WTC11 (cell line): Measurements from ENCODE around the gene CDH18. TPM values are rescaled to one million over a fixed set of nuclear protein-coding genes. Genes with fewer than 3 reads are reported as not detected.

ENCODE experiments used
- ATAC-seq: fragments of 200-7000 bp; cut with Tn5 transposase; 2 replicates; pipeline ENCODE4 v1.10.0; 2021; ENCODE audit warnings: mild to moderate bottlenecking, moderate library complexity
- CTCF ChIA-PET: fragments of 300-600 bp; sonication (Branson Sonifier 250); formaldehyde crosslinking; loops from one replicate; lab custom pipeline; 2021; ENCODE audit warnings: antibody characterized with exemption; lab: Charles Lee
- POLR2A ChIA-PET: fragments of 350-600 bp; sonication (Branson Sonifier 250); formaldehyde crosslinking; loops from one replicate; lab custom pipeline; 2021; ENCODE audit warnings: antibody characterized with exemption; lab: Charles Lee
- DNase-seq: peaks from one replicate; pipeline ENCODE4 v3.0.0; 2021; ENCODE audit warnings: low spot score
- H3K27ac Mint-ChIP-seq: 2 replicates; pipeline ENCODE4 v1.8.0; 2021; ENCODE audit warnings: mixed read lengths
- H3K27me3 Mint-ChIP-seq: 2 replicates; pipeline ENCODE4 v1.8.0; 2021; ENCODE audit warnings: low read depth, mild to moderate bottlenecking, moderate library complexity, mixed read lengths
- H3K36me3 Mint-ChIP-seq: 2 replicates; pipeline ENCODE4 v1.8.0; 2021; ENCODE audit warnings: mixed read lengths
- H3K4me1 Mint-ChIP-seq: 2 replicates; pipeline ENCODE4 v1.8.0; 2022; ENCODE audit warnings: mixed read lengths
- H3K4me3 Mint-ChIP-seq: 2 replicates; pipeline ENCODE4 v1.8.0; 2021; ENCODE audit warnings: mild to moderate bottlenecking, moderate library complexity, mixed read lengths
- H3K9me3 Mint-ChIP-seq: 2 replicates; pipeline ENCODE4 v1.8.0; 2021; ENCODE audit warnings: mixed read lengths
- EMX1 ChIP-seq: fragments of 250-450 bp; sonication (Bioruptor Pico); IDR thresholded peaks from 2 replicates; pipeline ENCODE4 v1.8.0; 2021; ENCODE audit warnings: mild to moderate bottlenecking
- ETV6 ChIP-seq: sonication (generic); formaldehyde crosslinking; IDR thresholded peaks from 2 replicates; pipeline ENCODE4 v1.8.1; 2022; ENCODE audit warnings: mild to moderate bottlenecking, missing genetic modification reagents
- FOXK1 ChIP-seq: sonication (generic); formaldehyde crosslinking; IDR thresholded peaks from 2 replicates; pipeline ENCODE4 v1.8.0; 2022; ENCODE audit warnings: mild to moderate bottlenecking, moderate library complexity, missing genetic modification reagents
- KAT7 ChIP-seq: sonication (generic); formaldehyde crosslinking; IDR thresholded peaks from 2 replicates; pipeline ENCODE4 v1.8.1; 2023; ENCODE audit warnings: missing genetic modification reagents, mild to moderate bottlenecking, borderline replicate concordance
- MXD4 ChIP-seq: fragments of 250-450 bp; sonication (Bioruptor Pico); IDR thresholded peaks from 2 replicates; pipeline ENCODE4 v1.8.0; 2021; ENCODE audit warnings: mild to moderate bottlenecking, moderate library complexity, borderline replicate concordance
- NFYB ChIP-seq: sonication (generic); formaldehyde crosslinking; conservative IDR thresholded peaks from 2 replicates; pipeline ENCODE4 v1.8.0; 2022; ENCODE audit warnings: low read depth, missing genetic modification reagents
- NR1H2 ChIP-seq: sonication (generic); formaldehyde crosslinking; IDR thresholded peaks from 2 replicates; pipeline ENCODE4 v1.9.0; 2021; ENCODE audit warnings: mild to moderate bottlenecking, moderate library complexity, missing genetic modification reagents
- NR3C1 ChIP-seq: sonication (generic); formaldehyde crosslinking; conservative IDR thresholded peaks from 2 replicates; pipeline ENCODE4 v1.8.1; 2023; ENCODE audit warnings: low read depth, mild to moderate bottlenecking, missing genetic modification reagents
- RELA ChIP-seq: sonication (generic); formaldehyde crosslinking; IDR thresholded peaks from 2 replicates; pipeline ENCODE4 v1.8.1; 2022; ENCODE audit warnings: missing genetic modification reagents, mild to moderate bottlenecking, borderline replicate concordance
- RORB ChIP-seq: fragments of 250-450 bp; sonication (Bioruptor Pico); IDR thresholded peaks from 2 replicates; pipeline ENCODE4 v1.9.0; 2021; ENCODE audit warnings: mild to moderate bottlenecking
- SMAD3 ChIP-seq: sonication (generic); formaldehyde crosslinking; IDR thresholded peaks from 2 replicates; pipeline ENCODE4 v1.8.0; 2022; ENCODE audit warnings: missing genetic modification reagents, mild to moderate bottlenecking, borderline replicate concordance
- TEAD1 ChIP-seq: sonication (generic); formaldehyde crosslinking; IDR thresholded peaks from 2 replicates; pipeline ENCODE4 v1.8.0; 2022; ENCODE audit warnings: mild to moderate bottlenecking, missing genetic modification reagents
- ZNF121 ChIP-seq: sonication (generic); formaldehyde crosslinking; IDR thresholded peaks from 2 replicates; pipeline ENCODE4 v1.8.0; 2023; ENCODE audit warnings: missing genetic modification reagents
- ZNF138 ChIP-seq: sonication (generic); formaldehyde crosslinking; conservative IDR thresholded peaks from 2 replicates; pipeline ENCODE4 v1.8.1; 2022; ENCODE audit warnings: mild to moderate bottlenecking, moderate library complexity, missing genetic modification reagents
- ZNF423 ChIP-seq: fragments of 250-450 bp; sonication (Bioruptor Pico); IDR thresholded peaks from 2 replicates; pipeline ENCODE4 v2.1.2; 2022; ENCODE audit warnings: mild to moderate bottlenecking, moderate library complexity
- total RNA-seq: library from RNA; stranded (reverse); gene quantifications from 3 replicates; pipeline ENCODE4 v1.2.3, GENCODE V29; 2021
- TF ChIP-seq, protein P1 (sequence below): sonication (generic); formaldehyde crosslinking; IDR thresholded peaks from 2 replicates; pipeline ENCODE4 v1.8.1; 2022; ENCODE audit warnings: mild to moderate bottlenecking, moderate library complexity, missing genetic modification reagents
- TF ChIP-seq, protein P2 (sequence below): sonication (generic); formaldehyde crosslinking; IDR thresholded peaks from 2 replicates; pipeline ENCODE4 v1.8.1; 2023; ENCODE audit warnings: mild to moderate bottlenecking, missing genetic modification reagents, borderline replicate concordance
- TF ChIP-seq, protein P3 (sequence below): sonication (generic); formaldehyde crosslinking; IDR thresholded peaks from 2 replicates; pipeline ENCODE4 v1.8.0; 2022; ENCODE audit warnings: mild to moderate bottlenecking, missing genetic modification reagents
- TF ChIP-seq, protein P4 (sequence below): fragments of 250-450 bp; sonication (Bioruptor Pico); IDR thresholded peaks from 2 replicates; pipeline ENCODE4 v1.9.0; 2021; ENCODE audit warnings: mild to moderate bottlenecking

The CDH18 gene
- total RNA-seq, 1 experiment from 2014 or later = 0.24 TPM

DNA sequence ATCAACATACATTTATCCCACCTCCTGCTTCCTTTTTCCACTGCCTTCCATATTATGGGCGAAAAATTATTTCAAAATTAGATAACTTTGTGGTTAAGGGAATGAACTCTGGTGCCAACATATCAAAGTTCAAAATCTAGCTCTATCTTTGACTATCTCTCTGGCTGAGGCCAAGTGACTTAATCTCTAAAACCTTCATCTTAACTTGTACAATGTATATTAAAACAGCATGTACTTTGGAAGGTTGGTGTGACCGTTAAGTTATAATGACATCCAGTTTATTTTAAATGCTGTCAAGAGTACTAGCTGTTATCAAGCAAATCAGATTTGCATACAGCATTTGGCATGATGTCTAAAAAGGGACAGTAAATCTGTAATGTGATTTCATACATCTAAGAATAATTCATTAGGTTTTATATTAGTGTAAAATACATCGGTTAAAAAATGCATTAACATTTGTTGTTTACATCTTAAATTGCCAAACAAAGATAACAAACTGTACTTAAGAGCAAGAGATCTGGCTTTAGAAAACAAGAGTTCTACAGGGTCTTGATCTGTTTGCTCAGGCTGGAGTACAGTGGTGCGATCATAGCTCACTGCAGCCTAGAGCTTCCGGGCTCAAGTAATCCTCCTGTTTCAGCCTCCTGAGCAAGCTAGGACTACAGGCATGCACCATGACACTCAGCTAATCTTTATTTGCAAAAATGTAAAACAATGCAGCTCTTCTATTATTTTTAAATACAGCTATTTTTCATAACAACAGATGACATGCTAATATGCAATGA, 102.8 kb downstream of the CDH18 start (continued):
- TF ChIP-seq, protein P1, sequence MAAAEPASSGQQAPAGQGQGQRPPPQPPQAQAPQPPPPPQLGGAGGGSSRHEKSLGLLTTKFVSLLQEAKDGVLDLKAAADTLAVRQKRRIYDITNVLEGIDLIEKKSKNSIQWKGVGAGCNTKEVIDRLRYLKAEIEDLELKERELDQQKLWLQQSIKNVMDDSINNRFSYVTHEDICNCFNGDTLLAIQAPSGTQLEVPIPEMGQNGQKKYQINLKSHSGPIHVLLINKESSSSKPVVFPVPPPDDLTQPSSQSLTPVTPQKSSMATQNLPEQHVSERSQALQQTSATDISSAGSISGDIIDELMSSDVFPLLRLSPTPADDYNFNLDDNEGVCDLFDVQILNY = no peak
- no peak for TF ChIP-seq SMAD3
- TF ChIP-seq, protein P2, sequence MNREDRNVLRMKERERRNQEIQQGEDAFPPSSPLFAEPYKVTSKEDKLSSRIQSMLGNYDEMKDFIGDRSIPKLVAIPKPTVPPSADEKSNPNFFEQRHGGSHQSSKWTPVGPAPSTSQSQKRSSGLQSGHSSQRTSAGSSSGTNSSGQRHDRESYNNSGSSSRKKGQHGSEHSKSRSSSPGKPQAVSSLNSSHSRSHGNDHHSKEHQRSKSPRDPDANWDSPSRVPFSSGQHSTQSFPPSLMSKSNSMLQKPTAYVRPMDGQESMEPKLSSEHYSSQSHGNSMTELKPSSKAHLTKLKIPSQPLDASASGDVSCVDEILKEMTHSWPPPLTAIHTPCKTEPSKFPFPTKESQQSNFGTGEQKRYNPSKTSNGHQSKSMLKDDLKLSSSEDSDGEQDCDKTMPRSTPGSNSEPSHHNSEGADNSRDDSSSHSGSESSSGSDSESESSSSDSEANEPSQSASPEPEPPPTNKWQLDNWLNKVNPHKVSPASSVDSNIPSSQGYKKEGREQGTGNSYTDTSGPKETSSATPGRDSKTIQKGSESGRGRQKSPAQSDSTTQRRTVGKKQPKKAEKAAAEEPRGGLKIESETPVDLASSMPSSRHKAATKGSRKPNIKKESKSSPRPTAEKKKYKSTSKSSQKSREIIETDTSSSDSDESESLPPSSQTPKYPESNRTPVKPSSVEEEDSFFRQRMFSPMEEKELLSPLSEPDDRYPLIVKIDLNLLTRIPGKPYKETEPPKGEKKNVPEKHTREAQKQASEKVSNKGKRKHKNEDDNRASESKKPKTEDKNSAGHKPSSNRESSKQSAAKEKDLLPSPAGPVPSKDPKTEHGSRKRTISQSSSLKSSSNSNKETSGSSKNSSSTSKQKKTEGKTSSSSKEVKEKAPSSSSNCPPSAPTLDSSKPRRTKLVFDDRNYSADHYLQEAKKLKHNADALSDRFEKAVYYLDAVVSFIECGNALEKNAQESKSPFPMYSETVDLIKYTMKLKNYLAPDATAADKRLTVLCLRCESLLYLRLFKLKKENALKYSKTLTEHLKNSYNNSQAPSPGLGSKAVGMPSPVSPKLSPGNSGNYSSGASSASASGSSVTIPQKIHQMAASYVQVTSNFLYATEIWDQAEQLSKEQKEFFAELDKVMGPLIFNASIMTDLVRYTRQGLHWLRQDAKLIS (CRISPR knock-in tag) = no peak

DNA sequence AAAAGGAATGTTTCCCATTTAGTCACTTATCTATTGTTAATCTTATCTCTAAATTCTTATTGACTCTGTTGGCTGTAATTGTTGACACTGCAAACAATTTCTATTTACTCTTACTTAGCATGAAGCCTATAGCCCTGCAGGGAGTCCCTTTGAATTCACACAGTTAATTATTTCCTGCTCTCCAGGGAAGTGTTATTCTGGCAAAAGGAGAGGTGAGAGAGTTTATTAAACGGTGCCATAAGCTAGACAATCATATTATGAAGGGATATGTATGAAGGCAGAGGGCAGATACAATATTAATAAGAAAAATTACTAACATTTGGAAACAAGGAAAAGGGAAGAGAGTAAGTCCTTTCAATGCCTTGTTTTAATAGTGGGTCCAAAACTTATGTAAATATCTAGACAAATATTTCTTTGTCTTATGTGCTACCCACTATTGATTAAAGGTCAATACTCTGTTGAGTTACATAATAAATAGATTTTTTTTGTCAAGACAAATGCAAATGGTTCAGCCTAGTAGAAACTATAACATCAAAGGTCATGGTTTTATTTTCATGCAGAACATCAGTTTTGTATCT, 107.1 kb downstream of the CDH18 start:
- ATAC-seq = peak; percentile 83
- Mint-ChIP-seq H3K27ac (no peak overlapping the region), H3K4me1 (peaks cover 46% of the 10 kb centered on the region), H3K9me3 (no peaks in the 10 kb centered on the region), H3K27me3 (peaks cover 33% of the 10 kb centered on the region), H3K4me3 (peak overlapping the region; percentile 36), H3K36me3 (no peaks in the 10 kb centered on the region)
- POLR2A ChIA-PET = interaction anchor here (0.6 kb wide), 1 partner anchor 106 kb away, joined by 3 read pairs; no protein-coding TSS in a partner anchor
- TF ChIP-seq TEAD1 (CRISPR knock-in tag) = peak; percentile 19; the same call in 1 of the 2 replicates
- TF ChIP-seq NFYB (CRISPR knock-in tag) = no peak
- no peak for TF ChIP-seq MXD4 (CRISPR knock-in tag)
- peak; percentile 62 for TF ChIP-seq ZNF423 (CRISPR knock-in tag)
- TF ChIP-seq RORB = peak; percentile 96; the same call in 1 of the 2 replicates
- TF ChIP-seq NR3C1 (CRISPR knock-in tag) = no peak
- TF ChIP-seq, protein P3, sequence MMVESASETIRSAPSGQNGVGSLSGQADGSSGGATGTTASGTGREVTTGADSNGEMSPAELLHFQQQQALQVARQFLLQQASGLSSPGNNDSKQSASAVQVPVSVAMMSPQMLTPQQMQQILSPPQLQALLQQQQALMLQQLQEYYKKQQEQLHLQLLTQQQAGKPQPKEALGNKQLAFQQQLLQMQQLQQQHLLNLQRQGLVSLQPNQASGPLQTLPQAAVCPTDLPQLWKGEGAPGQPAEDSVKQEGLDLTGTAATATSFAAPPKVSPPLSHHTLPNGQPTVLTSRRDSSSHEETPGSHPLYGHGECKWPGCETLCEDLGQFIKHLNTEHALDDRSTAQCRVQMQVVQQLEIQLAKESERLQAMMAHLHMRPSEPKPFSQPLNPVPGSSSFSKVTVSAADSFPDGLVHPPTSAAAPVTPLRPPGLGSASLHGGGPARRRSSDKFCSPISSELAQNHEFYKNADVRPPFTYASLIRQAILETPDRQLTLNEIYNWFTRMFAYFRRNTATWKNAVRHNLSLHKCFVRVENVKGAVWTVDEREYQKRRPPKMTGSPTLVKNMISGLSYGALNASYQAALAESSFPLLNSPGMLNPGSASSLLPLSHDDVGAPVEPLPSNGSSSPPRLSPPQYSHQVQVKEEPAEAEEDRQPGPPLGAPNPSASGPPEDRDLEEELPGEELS (CRISPR knock-in tag) = peak; percentile 84; the same call in 1 of the 2 replicates
- CTCF ChIA-PET = no interaction called here
- no peak for DNase-seq

DNA sequence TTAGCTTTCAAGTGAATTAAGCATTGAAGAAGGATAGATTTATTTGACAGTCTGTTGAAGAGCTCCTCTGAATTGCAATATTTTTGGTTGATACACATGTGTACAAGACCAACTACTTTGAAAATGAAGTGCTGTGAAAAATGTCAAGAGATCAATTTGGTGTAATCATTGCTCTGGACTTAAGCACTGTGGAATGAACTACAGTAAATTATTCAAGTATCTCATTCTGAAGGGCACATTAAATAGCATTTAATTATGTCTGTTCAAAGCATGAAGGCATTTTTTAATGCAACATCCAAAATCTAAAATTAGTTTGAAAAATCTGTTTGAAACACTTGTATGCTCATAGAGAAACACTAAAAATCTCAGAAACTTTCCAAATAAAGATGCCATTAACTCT, 107.5 kb downstream of the CDH18 start:
- DNase-seq = no peak
- Mint-ChIP-seq H3K9me3 (no peaks in the 10 kb centered on the region), H3K4me3 (peak overlapping the region; percentile 36), H3K27ac (no peak overlapping the region), H3K36me3 (no peaks in the 10 kb centered on the region), H3K4me1 (peaks cover 41% of the 10 kb centered on the region), H3K27me3 (peaks cover 33% of the 10 kb centered on the region)
- no peak for ATAC-seq
- ChIA-PET CTCF (no interaction called here), POLR2A (no interaction called here)
- TF ChIP-seq NR1H2 (no peak), ETV6 (CRISPR knock-in tag) (no peak), FOXK1 (CRISPR knock-in tag) (no peak), RELA (no peak), ZNF138 (CRISPR knock-in tag) (no peak), EMX1 (no peak), KAT7 (CRISPR knock-in tag) (no peak), MXD4 (CRISPR knock-in tag) (no peak), ZNF121 (CRISPR knock-in tag) (no peak)
- TF ChIP-seq, protein P4, sequence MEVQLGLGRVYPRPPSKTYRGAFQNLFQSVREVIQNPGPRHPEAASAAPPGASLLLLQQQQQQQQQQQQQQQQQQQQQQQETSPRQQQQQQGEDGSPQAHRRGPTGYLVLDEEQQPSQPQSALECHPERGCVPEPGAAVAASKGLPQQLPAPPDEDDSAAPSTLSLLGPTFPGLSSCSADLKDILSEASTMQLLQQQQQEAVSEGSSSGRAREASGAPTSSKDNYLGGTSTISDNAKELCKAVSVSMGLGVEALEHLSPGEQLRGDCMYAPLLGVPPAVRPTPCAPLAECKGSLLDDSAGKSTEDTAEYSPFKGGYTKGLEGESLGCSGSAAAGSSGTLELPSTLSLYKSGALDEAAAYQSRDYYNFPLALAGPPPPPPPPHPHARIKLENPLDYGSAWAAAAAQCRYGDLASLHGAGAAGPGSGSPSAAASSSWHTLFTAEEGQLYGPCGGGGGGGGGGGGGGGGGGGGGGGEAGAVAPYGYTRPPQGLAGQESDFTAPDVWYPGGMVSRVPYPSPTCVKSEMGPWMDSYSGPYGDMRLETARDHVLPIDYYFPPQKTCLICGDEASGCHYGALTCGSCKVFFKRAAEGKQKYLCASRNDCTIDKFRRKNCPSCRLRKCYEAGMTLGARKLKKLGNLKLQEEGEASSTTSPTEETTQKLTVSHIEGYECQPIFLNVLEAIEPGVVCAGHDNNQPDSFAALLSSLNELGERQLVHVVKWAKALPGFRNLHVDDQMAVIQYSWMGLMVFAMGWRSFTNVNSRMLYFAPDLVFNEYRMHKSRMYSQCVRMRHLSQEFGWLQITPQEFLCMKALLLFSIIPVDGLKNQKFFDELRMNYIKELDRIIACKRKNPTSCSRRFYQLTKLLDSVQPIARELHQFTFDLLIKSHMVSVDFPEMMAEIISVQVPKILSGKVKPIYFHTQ = no peak
- TF ChIP-seq, protein P2 (CRISPR knock-in tag) = no peak
